Suprapubic skin (tissue), 3 donors: Measurements from ENCODE around the gene DKK3.

Experiments used
- CTCF ChIP-seq, 2 donors: fragments of 200-600 bp in 1 of 2; fragments of 450-650 bp in 1 of 2; sonication (generic) in 1 of 2; IDR thresholded peaks; one replicate each; pipeline ENCODE4 v1.5.1; 2016 to 2019; ENCODE audit warnings: antibody characterized with exemption in 2 of 2, mild to moderate bottlenecking in 1 of 2, moderate library complexity in 1 of 2
- POLR2A ChIP-seq, 2 donors: fragments of 450-650 bp; IDR thresholded peaks; one replicate each; pipeline ENCODE4 v1.6.1; 2017; ENCODE audit warnings: antibody characterized with exemption in 2 of 2, mild to moderate bottlenecking in 2 of 2, moderate library complexity in 2 of 2

DNA sequence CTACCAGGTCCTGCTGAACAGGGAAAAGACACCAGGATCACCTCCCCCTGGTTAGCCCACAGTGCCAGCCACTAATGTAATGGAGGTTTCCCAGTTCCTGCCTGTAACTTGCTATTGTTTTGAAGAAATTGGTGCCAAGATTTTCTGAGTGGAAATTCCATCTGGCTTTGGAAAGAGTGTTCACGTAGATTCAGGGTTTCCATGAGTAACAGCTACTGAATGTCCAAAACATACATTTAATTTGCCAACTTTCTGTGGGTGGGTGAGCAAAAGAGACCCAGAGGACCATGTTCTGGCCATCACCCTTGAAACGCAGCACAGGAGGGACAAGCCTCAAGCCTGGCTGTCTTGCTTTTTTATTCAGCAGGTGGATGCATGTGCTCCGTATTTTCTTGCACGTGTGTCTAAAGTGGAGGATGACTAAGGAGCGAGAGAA is 8.8 kb upstream of the DKK3 start:
- TF ChIP-seq CTCF (IDR thresholded peaks at IDR 0.05) = no peak
- TF ChIP-seq POLR2A (IDR thresholded peaks at IDR 0.05) = no peak
